Large intestine (tissue), 3 donors: ENCODE measurements around the gene DNMT3A. TPM values are rescaled to one million over a fixed set of nuclear protein-coding genes. Genes with fewer than 3 reads are reported as not detected.
A peak's percentile ranks its signal among the peaks of the same experiment; 100 is the strongest.

Experiments used
- DNase-seq, 2 donors: peaks; one replicate each; pipeline versions ENCODE4 v3.0.0 to v3.0.0-alpha.2; 2013
- H3K27ac ChIP-seq: one replicate; pipeline ENCODE4 v1.5.1; 2013; ENCODE audit warnings: low read length
- H3K27me3 ChIP-seq: 2 replicates; pipeline ENCODE4 v1.6.1; 2013; ENCODE audit warnings: low read length; ENCODE audit not compliant: control insufficient read depth, insufficient read depth
- H3K36me3 ChIP-seq: 2 replicates; pipeline ENCODE4 v1.6.1; 2013; ENCODE audit warnings: low read length; ENCODE audit not compliant: control insufficient read depth, insufficient read depth
- H3K4me1 ChIP-seq: one replicate; pipeline ENCODE4 v1.6.1; 2013; ENCODE audit warnings: low read length; ENCODE audit not compliant: control insufficient read depth, insufficient read depth
- H3K4me3 ChIP-seq: one replicate; pipeline ENCODE4 v1.5.1; 2013; ENCODE audit warnings: low read length
- H3K9me3 ChIP-seq: one replicate; pipeline ENCODE4 v1.6.1; 2013; ENCODE audit warnings: mild to moderate bottlenecking, low read depth, low read length, moderate library complexity; ENCODE audit not compliant: control insufficient read depth
- WGBS: methylation state at CpG from one replicate; pipeline ENCODE4 v1.1.5; 2013; ENCODE audit warnings: low lambda C conversion rate; ENCODE audit not compliant: insufficient coverage; 5-methylcytosine and 5-hydroxymethylcytosine counted together
- polyA plus RNA-seq: library from polyadenylated mRNA; unstranded; fragments of 120-200 nt; gene quantifications from one replicate; pipeline ENCODE4 v1.2.1, GENCODE V29; 2013

Gene DNMT3A
- polyA plus RNA-seq, 1 donor = 50.2 TPM

DNA sequence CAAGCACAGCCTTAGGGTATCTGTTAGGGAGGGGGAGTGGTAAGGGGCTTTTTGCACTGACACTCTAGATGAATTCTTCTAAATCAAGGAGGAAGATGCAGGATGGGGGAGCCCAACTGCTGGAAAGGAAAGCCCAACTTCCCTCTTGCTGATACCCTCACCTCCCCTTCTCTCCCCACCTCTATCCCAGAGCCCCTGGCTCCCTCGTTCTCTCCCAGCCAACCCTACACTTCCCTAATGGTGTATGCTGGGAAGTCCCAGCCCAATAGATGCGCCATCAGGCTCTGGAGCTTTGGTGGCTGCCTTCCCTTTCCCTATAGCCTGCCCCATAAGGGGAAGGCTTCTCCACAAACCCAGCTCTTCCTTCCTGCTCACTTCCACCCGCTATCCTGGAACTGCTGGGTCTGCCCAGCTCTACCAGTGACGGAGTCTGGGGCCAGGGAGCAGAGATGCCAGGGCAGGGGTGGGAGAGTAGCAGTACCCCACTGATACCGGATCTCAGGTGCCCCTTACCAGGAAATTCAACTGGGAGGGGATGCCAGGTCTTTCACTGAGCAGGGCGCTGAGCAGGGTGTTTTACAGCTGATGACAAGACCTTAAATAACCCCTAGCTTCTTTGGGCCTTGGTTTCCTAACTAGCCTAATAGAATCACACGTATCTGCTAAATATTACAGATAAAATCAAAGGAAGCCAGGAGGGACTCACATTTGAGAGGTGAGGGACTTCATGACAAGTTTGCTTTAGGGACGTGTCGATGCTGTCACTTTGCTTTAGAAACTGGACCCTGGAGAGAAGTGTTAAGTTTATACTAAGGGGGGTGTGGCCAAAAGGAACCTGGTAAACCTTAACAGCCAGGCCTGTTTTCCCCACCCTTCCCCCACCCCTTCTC is 82.6 kb downstream of the DNMT3A start:
- 80% methylated on average over 1 of the region's 9 CpGs for WGBS
- peaks cover 59% of the 10 kb centered on the region for H3K36me3 ChIP-seq

DNA sequence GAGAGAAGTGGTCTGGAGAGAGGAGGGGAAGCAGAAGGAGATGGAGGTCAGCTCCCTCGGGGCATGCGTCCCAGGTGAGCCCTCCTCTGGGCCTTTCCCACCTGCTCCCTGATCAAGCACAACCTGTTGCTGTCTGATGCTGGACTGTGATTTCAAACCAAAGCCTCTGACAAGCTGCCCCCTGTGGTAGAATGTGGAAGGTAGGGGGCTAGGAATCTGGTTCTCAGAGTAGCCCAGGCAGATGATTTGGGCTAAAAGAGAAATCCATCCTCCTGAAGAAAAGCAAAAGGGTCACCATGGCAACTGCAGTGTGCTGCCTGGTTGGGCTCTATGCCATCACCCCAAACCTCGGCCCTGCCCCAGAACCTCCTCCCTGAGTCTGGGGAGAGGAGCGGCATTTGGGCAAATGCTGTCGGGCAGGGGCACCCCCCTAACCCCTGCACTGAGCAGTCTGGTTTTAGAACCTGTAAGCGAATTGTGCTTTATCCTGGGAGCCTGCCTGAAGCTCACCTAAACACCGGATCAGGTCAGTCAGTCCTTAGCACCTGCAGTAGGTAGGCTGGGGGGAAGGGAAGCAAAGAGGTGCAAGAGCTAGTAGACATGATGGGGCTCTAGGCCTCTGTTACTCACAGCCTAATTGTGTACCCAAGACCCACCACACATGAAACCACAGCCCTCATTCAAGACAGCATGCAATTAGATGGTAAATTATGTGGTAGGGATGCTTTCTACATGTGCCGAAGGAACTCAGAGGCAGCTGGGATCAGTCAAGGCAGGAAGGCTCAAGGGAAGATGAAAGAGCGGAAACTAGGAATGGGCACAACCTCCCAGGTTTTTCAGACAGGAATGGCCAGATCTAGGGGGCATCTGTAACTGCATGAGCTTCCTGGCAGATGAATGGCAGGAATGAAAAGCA is 83.5 kb downstream of the DNMT3A start:
- no peak for DNase-seq
- Histone ChIP-seq H3K9me3 (no peaks in the 10 kb centered on the region), H3K4me1 (peaks cover 14% of the 10 kb centered on the region), H3K27me3 (no peaks in the 10 kb centered on the region), H3K36me3 (peaks cover 58% of the 10 kb centered on the region), H3K4me3 (no peak overlapping the region), H3K27ac (peak overlapping the region; percentile 54)
- no CpG with 5 or more reads among the region's 9 CpGs for WGBS

More for the DNA sequence above, 82.6 kb downstream of the DNMT3A start:
- no peak overlapping the region for H3K27ac ChIP-seq
- no peak for DNase-seq
- H3K27me3 ChIP-seq = no peaks in the 10 kb centered on the region
- no peaks in the 10 kb centered on the region for H3K9me3 ChIP-seq
- H3K4me1 ChIP-seq = peaks cover 11% of the 10 kb centered on the region
- no peak overlapping the region for H3K4me3 ChIP-seq

DNA sequence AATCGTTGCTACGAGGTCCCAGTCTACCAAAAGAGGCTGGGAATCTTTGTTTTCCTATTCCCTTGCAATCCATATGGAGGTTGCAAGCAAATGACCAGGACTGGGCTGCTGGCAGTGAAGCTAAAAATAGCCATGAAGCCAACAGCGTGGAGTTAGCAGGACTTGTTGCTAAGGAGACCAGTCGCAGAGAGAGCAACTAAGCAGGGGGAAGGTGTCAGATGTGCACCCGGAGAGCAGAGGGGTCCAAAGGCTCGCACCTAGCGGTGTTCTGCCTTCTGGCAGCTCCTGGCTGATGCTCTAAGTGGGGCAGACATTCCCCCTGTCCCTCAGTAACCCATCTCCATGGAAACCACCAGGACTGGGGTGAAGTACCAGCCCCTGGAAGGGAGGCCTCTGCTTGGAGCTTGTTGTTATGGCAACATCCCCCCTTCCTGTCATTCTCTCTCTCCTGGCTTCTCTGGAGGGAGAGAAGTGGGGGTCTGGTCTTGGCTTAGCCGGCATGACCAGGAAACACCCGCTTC is 84.6 kb downstream of the DNMT3A start:
- peak; percentile 52 to 56 for DNase-seq
- peaks cover 19% of the 10 kb centered on the region for H3K4me1 ChIP-seq
- no peaks in the 10 kb centered on the region for H3K27me3 ChIP-seq
- H3K36me3 ChIP-seq = peaks cover 55% of the 10 kb centered on the region
- no CpG with 5 or more reads among the region's 9 CpGs for WGBS
- peak overlapping the region; percentile 54 for H3K27ac ChIP-seq
- no peaks in the 10 kb centered on the region for H3K9me3 ChIP-seq
- no peak overlapping the region for H3K4me3 ChIP-seq

DNA sequence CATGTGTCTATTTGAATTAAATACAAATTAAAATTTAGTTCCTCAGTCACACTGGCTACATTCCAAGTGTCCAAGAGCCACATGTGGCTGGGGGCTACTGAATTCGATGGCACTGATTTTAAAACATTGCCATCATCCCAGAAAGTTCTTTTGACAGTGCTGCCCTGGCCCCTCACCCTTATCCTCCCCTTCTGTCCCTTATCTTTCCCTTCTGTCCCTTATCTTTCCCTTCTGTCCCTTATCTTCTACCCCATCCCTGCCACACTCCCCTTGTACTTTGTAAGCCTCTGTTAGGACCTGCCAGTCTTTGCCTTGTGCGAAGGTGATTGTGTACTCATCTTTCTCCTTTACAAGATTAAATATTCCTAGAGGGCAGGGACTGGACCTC is 85.2 kb downstream of the DNMT3A start:
- H3K9me3 ChIP-seq = no peaks in the 10 kb centered on the region
- no peak overlapping the region for H3K4me3 ChIP-seq
- 83% methylated on average over 1 of the region's 2 CpGs for WGBS
- DNase-seq = no peak
- no peaks in the 10 kb centered on the region for H3K27me3 ChIP-seq
- H3K27ac ChIP-seq = peak overlapping the region; percentile 49
- H3K4me1 ChIP-seq = peaks cover 24% of the 10 kb centered on the region
- peaks cover 55% of the 10 kb centered on the region for H3K36me3 ChIP-seq

DNA sequence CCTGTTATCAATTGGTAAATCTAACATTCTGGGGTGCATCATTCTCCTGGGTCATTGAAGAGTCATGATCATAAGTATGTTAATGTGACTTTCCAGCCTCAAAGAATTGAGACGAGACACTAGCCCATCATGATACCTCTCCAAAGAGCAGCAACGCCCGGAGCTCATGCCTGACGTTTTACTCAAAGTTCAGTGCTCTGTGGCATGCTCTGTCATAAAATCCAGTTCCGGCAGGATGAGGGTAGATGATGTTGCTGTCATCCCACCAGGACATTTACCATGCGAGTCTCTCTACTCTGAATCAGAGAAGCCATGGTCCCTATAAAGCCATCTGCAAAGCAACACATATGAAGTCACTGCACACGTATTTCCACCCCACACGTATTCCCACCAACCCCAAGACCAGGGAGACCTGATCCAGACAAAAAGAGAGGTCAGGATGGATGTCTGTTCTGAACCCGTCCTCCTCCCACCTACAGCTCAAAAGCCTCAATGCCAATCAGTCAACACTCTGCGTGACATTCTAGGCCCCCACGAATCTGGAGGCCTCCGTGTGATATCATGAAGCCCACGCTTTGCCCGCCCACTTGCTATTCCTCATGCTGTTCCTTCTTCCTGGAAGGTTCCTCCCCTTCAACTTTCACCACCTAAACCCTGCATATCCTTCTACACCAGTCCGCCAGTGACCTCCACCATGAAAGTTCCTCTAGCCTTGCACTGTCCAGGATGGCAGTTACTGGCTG is 85.8 kb downstream of the DNMT3A start:
- 86% methylated on average over 4 of the region's 15 CpGs for WGBS
- Histone ChIP-seq H3K4me3 (no peak overlapping the region), H3K27me3 (no peaks in the 10 kb centered on the region), H3K27ac (no peak overlapping the region), H3K36me3 (peaks cover 55% of the 10 kb centered on the region), H3K9me3 (no peaks in the 10 kb centered on the region), H3K4me1 (peaks cover 28% of the 10 kb centered on the region)
- no peak for DNase-seq

DNA sequence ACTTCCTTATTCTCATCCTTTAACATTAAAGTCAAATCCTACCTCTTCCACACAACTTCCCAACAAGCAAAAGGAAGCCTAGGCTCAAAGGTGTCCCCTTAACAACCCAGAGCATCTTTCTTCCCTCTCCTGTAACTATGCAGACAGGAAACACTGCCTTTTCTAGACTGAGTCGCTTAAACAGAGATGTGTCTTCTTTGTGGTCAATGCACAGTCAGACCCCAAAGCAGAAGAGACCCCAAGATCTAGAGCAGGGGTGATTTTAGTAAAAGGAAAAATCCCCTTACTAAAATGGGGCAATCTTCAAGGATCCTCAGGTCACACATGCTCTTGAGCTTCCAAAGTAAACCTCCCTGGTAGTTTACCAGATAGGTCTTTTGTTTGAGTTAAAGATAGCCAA is 86.8 kb downstream of the DNMT3A start:
- no peak for DNase-seq
- Histone ChIP-seq H3K4me3 (no peak overlapping the region), H3K27me3 (no peaks in the 10 kb centered on the region), H3K27ac (no peak overlapping the region), H3K9me3 (no peaks in the 10 kb centered on the region), H3K4me1 (peaks cover 36% of the 10 kb centered on the region), H3K36me3 (peaks cover 47% of the 10 kb centered on the region)
- no CpG with 5 or more reads among the region's 1 CpG for WGBS

DNA sequence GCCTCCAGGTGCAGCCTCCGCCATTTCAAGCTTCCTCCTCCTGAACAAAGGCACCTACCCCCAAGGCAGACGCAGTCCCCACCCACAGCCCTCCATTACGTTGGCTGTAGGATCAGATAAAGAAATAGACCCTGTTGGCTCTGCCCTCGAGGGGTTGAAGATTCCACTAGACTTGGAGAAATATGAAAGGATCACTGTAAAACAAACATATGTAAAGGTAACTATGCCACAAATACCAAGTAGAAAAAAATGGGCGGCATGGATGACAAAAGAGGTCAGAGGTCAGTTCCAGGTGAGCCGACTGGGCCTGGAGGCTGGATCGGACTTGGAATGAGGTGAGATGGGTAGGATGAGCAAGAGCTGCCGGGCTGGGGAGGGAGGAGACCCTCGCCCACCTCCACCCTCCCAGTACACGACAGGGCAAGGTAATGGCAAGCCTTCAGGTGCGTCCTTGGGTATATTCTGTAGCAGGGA is 88.5 kb downstream of the DNMT3A start:
- DNase-seq = no peak
- H3K27ac ChIP-seq = peak overlapping the region; percentile 88
- peaks cover 41% of the 10 kb centered on the region for H3K36me3 ChIP-seq
- peaks cover 36% of the 10 kb centered on the region for H3K4me1 ChIP-seq
- WGBS = 33% methylated on average over 1 of the region's 11 CpGs
- H3K9me3 ChIP-seq = no peaks in the 10 kb centered on the region
- H3K27me3 ChIP-seq = no peaks in the 10 kb centered on the region
- peak overlapping the region; percentile 54 for H3K4me3 ChIP-seq

DNA sequence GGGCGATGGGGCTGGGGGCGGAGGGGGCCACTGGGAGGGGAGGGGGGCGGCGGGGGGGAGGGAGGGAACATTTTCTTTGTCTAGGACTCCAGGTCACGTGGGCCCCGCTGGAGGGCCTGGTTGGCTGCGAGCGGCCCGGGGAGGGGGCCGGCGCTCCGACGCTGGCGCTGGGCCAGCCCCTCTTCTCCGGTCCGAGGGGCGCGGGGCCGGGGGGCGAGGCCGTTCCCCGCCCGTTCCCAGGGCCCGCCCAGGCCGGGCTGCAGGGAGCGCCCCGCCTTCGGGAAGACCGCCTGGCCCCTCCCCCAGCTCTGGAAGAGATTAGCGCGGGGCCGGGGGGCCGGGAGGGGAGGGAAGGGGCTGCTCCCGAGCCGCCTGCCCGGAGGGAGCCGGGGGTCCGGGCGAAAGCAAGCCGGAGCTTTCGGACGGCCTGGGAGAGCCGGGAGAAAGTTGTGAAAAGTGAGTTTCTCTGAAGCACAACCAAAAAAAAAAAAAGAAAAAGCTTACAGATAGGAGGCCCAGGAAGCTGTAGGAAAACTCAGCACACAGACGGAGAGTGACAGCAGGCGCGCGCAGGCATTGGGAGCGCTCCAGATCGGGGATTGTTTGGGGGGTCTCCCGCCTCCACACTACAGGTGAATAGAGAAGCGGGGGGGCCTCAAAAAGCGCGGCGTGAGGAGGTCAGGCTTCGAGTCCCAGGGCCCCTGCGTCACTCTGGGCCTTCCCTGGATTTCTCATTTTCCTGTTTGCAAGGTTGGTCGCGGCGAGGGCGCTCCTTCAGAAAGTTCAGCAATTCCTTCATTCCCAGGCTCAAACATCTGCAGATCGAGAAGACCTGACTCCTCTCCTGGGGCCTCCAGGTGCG is 89.2 kb downstream of the DNMT3A start:
- no peaks in the 10 kb centered on the region for H3K9me3 ChIP-seq
- WGBS = 0% methylated on average over 3 of the region's 62 CpGs

More for the DNA sequence above, 89.2 kb downstream of the DNMT3A start:
- DNase-seq = peak; percentile 82 to 93
- H3K27me3 ChIP-seq = no peaks in the 10 kb centered on the region
- peaks cover 36% of the 10 kb centered on the region for H3K4me1 ChIP-seq
- H3K27ac ChIP-seq = peak overlapping the region; percentile 91
- H3K4me3 ChIP-seq = peak overlapping the region; percentile 60
- peaks cover 42% of the 10 kb centered on the region for H3K36me3 ChIP-seq
